Measurements from ENCODE around the gene RAPGEF2. TPM values are rescaled to one million over a fixed set of nuclear protein-coding genes. Genes with fewer than 3 reads are reported as not detected.

RAPGEF2 gene
- total RNA-seq, 1 experiment from 2014 or later, result 29.8 TPM

DNA sequence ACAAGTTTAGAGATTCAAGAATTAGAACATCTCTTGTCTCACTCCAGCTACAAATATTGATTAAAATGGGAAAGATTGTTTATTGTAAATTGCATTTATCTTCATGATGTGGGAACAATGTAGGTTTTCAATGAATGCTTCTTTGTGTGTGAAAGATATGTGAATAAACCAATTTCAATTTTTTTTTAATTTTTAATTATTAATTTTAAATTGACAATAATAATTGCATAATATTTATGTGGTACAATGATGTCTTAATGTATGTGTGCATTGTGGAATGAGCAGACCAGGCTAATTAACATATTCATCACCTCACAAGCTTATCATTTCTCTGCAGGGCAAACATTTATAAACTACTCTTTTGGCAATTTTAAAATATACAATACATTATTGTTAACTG lies 281.1 kb downstream of the RAPGEF2 start:
- Histone ChIP-seq H3K27me3 (ENCODE audit: insufficient read depth, low read depth) (no peaks in the 10 kb centered on the region), H3K79me2 (ENCODE audit: low read depth) (no peaks in the 10 kb centered on the region), H2AFZ (no peak overlapping the region), H3F3A (ENCODE audit: insufficient read depth, low read depth) (no peaks in the 10 kb centered on the region), H3K4me2 (no peak overlapping the region), H3K9me2 (ENCODE audit: insufficient read depth) (no peaks in the 10 kb centered on the region), H3K4me1 (replicated peaks; ENCODE audit: insufficient read depth) (no peaks in the 10 kb centered on the region), H3K9me3 (ENCODE audit: insufficient read depth, low read depth) (0 out of 2 replicates have a peak, but pooled peaks cover 6% of the 10 kb centered on the region), H4K20me1 (ENCODE audit: insufficient read depth) (no peaks in the 10 kb centered on the region), H3K36me3 (ENCODE audit: low read depth) (no peaks in the 10 kb centered on the region), H3K27ac (no peak overlapping the region), H3K4me3 (no peak overlapping the region)
- TF ChIP-seq, protein P1, sequence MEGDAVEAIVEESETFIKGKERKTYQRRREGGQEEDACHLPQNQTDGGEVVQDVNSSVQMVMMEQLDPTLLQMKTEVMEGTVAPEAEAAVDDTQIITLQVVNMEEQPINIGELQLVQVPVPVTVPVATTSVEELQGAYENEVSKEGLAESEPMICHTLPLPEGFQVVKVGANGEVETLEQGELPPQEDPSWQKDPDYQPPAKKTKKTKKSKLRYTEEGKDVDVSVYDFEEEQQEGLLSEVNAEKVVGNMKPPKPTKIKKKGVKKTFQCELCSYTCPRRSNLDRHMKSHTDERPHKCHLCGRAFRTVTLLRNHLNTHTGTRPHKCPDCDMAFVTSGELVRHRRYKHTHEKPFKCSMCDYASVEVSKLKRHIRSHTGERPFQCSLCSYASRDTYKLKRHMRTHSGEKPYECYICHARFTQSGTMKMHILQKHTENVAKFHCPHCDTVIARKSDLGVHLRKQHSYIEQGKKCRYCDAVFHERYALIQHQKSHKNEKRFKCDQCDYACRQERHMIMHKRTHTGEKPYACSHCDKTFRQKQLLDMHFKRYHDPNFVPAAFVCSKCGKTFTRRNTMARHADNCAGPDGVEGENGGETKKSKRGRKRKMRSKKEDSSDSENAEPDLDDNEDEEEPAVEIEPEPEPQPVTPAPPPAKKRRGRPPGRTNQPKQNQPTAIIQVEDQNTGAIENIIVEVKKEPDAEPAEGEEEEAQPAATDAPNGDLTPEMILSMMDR (conservative IDR thresholded peaks at IDR 0.05), result no peak
- TF ChIP-seq EZH2 (IDR thresholded peaks at IDR 0.05; ENCODE audit: low read depth), result no peak
- intact Hi-C loops (cut with micrococcal nuclease; ENCODE audit: unreplicated experiment), result no loop called here
- ChIA-PET POLR2A (ENCODE audit: unreplicated experiment) (no interaction called here), CTCF (no interaction called here)
- BruUV-seq (replicated peaks), result no TSS peak
- DNase-seq, result no peak

DNA sequence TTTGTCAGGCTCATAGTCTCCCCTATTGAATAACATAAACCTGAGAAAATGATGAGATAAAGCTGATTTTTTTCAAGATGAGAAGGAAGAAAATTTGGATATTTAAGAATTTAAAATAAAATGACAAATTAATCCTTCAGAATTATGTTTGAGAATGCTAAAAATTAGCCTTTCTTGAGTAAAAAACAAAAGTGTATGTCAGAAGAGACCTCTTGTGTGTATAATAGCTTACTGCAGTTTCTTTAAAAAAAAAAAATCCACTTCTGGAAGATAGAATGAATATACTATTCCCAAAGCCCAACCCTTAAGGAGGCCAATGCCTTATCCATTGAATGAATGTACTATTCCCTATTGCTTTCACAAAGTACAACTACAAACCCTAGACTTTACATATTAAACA lies 281.8 kb downstream of the RAPGEF2 start:
- no peak overlapping the region for H3K27ac ChIP-seq
- no peak overlapping the region for H3K4me3 ChIP-seq
- BruUV-seq (replicated peaks), result no TSS peak
- H2AFZ ChIP-seq, result no peak overlapping the region
- H3F3A ChIP-seq (ENCODE audit: insufficient read depth, low read depth), result no peaks in the 10 kb centered on the region
- H3K9me2 ChIP-seq (ENCODE audit: insufficient read depth), result no peaks in the 10 kb centered on the region
- intact Hi-C loops (cut with micrococcal nuclease; ENCODE audit: unreplicated experiment), result no loop called here
- no peak for TF ChIP-seq EZH2 (IDR thresholded peaks at IDR 0.05; ENCODE audit: low read depth)
- TF ChIP-seq, protein P1 (conservative IDR thresholded peaks at IDR 0.05), result no peak
- ChIA-PET CTCF (no interaction called here), POLR2A (ENCODE audit: unreplicated experiment) (no interaction called here)
- no peaks in the 10 kb centered on the region for H3K4me1 ChIP-seq (replicated peaks; ENCODE audit: insufficient read depth)
- H3K79me2 ChIP-seq (ENCODE audit: low read depth), result no peaks in the 10 kb centered on the region
- no peaks in the 10 kb centered on the region for H4K20me1 ChIP-seq (ENCODE audit: insufficient read depth)
- H3K9me3 ChIP-seq (ENCODE audit: insufficient read depth, low read depth), result 0 out of 2 replicates have a peak, but pooled peaks cover 6% of the 10 kb centered on the region
- no peaks in the 10 kb centered on the region for H3K36me3 ChIP-seq (ENCODE audit: low read depth)
- no peaks in the 10 kb centered on the region for H3K27me3 ChIP-seq (ENCODE audit: insufficient read depth, low read depth)
- DNase-seq, result no peak
- H3K4me2 ChIP-seq, result no peak overlapping the region

DNA sequence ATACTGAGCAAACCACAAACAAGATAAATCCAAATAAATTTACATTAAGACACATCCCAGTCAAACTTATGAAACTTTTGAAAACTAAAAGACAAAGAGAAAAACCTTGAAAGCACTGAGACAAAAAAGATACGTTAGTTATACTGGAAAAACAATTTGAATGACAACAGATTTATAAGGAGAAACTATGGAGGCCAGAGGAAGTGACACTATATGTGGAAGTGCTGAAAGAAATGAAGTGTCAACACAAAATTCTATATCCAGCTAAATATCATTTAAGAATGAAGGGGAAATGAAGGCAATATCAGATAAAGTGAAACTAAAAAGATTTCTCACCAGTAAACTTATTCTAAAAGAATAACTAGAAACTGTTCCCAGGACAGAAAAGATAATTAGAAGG lies 283.7 kb downstream of the RAPGEF2 start:
- Histone ChIP-seq H3K4me1 (replicated peaks; ENCODE audit: insufficient read depth) (no peaks in the 10 kb centered on the region), H4K20me1 (ENCODE audit: insufficient read depth) (no peaks in the 10 kb centered on the region), H3K79me2 (ENCODE audit: low read depth) (no peaks in the 10 kb centered on the region), H3K27ac (no peak overlapping the region), H3K4me2 (no peak overlapping the region), H3F3A (ENCODE audit: insufficient read depth, low read depth) (no peaks in the 10 kb centered on the region), H3K9me3 (ENCODE audit: insufficient read depth, low read depth) (0 out of 2 replicates have a peak, but pooled peaks cover 6% of the 10 kb centered on the region), H3K4me3 (no peak overlapping the region), H3K36me3 (ENCODE audit: low read depth) (no peaks in the 10 kb centered on the region), H2AFZ (no peak overlapping the region), H3K9me2 (ENCODE audit: insufficient read depth) (no peaks in the 10 kb centered on the region), H3K27me3 (ENCODE audit: insufficient read depth, low read depth) (no peaks in the 10 kb centered on the region)
- BruUV-seq (replicated peaks), result no TSS peak
- CTCF ChIA-PET, result no interaction called here
- TF ChIP-seq, protein P1 (conservative IDR thresholded peaks at IDR 0.05), result no peak
- no peak for TF ChIP-seq EZH2 (IDR thresholded peaks at IDR 0.05; ENCODE audit: low read depth)
- POLR2A ChIA-PET (ENCODE audit: unreplicated experiment), result no interaction called here
- DNase-seq, result no peak
- intact Hi-C loops (cut with micrococcal nuclease; ENCODE audit: unreplicated experiment), result no loop called here

All from PC-9 (cell line).